CD4-positive, CD25-positive, alpha-beta regulatory T cell (primary cell): ENCODE results near the gene ANKRD44. TPM values are rescaled to one million over a fixed set of nuclear protein-coding genes. Genes with fewer than 3 reads are reported as not detected.

Experiments used
- ATAC-seq, 2 donors: fragments of 150-1000 bp; cut with Tn5 transposase; one replicate each; pipeline ENCODE4 v1.10.0; 2021; ENCODE audit warnings: low read depth in 2 of 2, moderate number of reproducible peaks in 2 of 2, moderate library complexity in 1 of 2
- DNase-seq, 3 donors: peaks; one replicate each; pipeline versions ENCODE4 v3.0.0 to v3.0.0-alpha.2; 2012 to 2022; ENCODE audit warnings: mixed read lengths in 1 of 3
- H3K27ac ChIP-seq: one replicate; pipeline ENCODE4 v1.7.0; 2013; ENCODE audit warnings: mild to moderate bottlenecking, low read length; ENCODE audit not compliant: insufficient read depth, poor library complexity, severe bottlenecking
- H3K27me3 ChIP-seq: one replicate; pipeline ENCODE4 v1.7.0; 2013; ENCODE audit warnings: low read length; ENCODE audit not compliant: control insufficient read depth, insufficient read depth
- H3K36me3 ChIP-seq: one replicate; pipeline ENCODE4 v1.7.0; 2013; ENCODE audit warnings: mild to moderate bottlenecking, low read length, moderate library complexity; ENCODE audit not compliant: control insufficient read depth, insufficient read depth
- H3K4me1 ChIP-seq: 2 replicates; pipeline ENCODE4 v1.7.0; 2013; ENCODE audit warnings: mild to moderate bottlenecking, low read length; ENCODE audit not compliant: insufficient read depth, control insufficient read depth, poor library complexity, severe bottlenecking
- H3K4me3 ChIP-seq: one replicate; pipeline ENCODE4 v1.7.0; 2013; ENCODE audit warnings: low read depth, mild to moderate bottlenecking, low read length, moderate library complexity
- H3K9me3 ChIP-seq, 2 experiments: 1 replicate in 1 of 2; 2 replicates in 1 of 2; pipeline ENCODE4 v1.7.0; 2013; ENCODE audit warnings: low read length in 2 of 2, mild to moderate bottlenecking in 1 of 2, moderate library complexity in 1 of 2; ENCODE audit not compliant: control insufficient read depth in 2 of 2
- H3K27ac Mint-ChIP-seq, 3 donors: one replicate each; pipeline ENCODE4 v1.8.0; 2020 to 2022; ENCODE audit warnings: mild to moderate bottlenecking in 3 of 3, mixed read lengths in 3 of 3, moderate library complexity in 2 of 3
- H3K27me3 Mint-ChIP-seq: one replicate; pipeline ENCODE4 v1.8.0; 2022; ENCODE audit warnings: mild to moderate bottlenecking, mixed read lengths
- H3K36me3 Mint-ChIP-seq: one replicate; pipeline ENCODE4 v1.8.0; 2020; ENCODE audit warnings: mixed read lengths
- H3K4me1 Mint-ChIP-seq, 4 donors: one replicate each; pipeline ENCODE4 v1.8.0; 2020 to 2022; ENCODE audit warnings: mixed read lengths in 4 of 4, mild to moderate bottlenecking in 1 of 4
- H3K4me3 Mint-ChIP-seq, 4 donors: one replicate each; pipeline ENCODE4 v1.8.0; 2020 to 2022; ENCODE audit warnings: mild to moderate bottlenecking in 4 of 4, mixed read lengths in 4 of 4, moderate library complexity in 3 of 4
- H3K9me3 Mint-ChIP-seq, 7 donors: one replicate each; pipeline ENCODE4 v1.8.0; 2020 to 2022; ENCODE audit warnings: mixed read lengths in 7 of 7, mild to moderate bottlenecking in 3 of 7, moderate library complexity in 2 of 7
- polyA plus RNA-seq, 4 donors: library from polyadenylated mRNA; unstranded; fragments of 300-500 nt; fragmentation: Illumina TruSeq; gene quantifications; one replicate each; pipeline ENCODE4 v1.2.3, GENCODE V29; 2021
- total RNA-seq: library from RNA; stranded (reverse); gene quantifications from one replicate; pipeline ENCODE4 v1.2.3, GENCODE V29; 2022

ANKRD44 gene
- total and polyA plus RNA-seq, 5 donors from 2014 or later: 69.6 to 301 (median 85.0) TPM

DNA sequence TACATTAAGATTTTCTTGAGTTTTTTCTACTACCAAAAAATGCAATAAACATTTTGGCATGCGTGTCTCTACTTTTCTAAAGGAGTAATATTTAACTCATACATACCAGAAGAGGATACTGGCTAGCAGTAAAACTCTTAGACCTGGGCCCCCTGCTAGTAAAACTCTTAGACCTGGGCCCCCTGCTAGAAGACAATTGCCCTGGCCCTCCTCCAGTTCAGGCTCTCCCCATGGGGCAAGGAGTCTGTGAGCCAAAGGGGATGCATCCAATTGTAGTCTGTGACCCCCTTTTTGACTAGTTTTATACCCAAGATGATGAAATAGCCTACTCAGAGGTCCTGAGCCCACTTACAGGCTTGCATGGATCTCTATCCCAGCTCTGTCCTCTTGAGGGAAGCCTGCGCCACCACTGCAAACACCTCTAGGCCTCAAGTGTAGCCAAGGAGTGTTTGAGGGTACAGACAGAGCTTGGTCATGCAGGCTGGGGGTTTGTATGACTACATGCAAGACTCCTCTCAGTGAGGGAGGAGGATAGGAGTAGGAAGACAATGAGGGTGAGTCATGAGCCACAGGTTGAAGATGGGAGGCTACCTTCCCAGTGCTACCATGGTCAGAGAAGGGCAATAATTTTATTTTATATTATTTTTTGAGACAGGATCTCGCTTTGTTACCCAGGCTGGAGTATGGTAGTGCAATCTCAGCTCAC is 338.9 kb downstream of the ANKRD44 start:
- Histone ChIP-seq H3K27me3 (no peaks in the 10 kb centered on the region), H3K36me3 (no peaks in the 10 kb centered on the region), H3K27ac (no peak overlapping the region), H3K4me1 (no peaks in the 10 kb centered on the region), H3K9me3 (no peaks in the 10 kb centered on the region), H3K4me3 (no peak overlapping the region)
- Mint-ChIP-seq H3K4me3 (no peak overlapping the region), H3K4me1 (peaks cover 0 to 4% (median 2%) of the 10 kb centered on the region in 4 donors), H3K36me3 (peaks cover 3% of the 10 kb centered on the region), H3K27me3 (peaks cover 4% of the 10 kb centered on the region), H3K9me3 (peaks cover 0 to 2% (median 0%) of the 10 kb centered on the region in 7 donors), H3K27ac (no peak overlapping the region)
- no peak for DNase-seq
- no peak for ATAC-seq

DNA sequence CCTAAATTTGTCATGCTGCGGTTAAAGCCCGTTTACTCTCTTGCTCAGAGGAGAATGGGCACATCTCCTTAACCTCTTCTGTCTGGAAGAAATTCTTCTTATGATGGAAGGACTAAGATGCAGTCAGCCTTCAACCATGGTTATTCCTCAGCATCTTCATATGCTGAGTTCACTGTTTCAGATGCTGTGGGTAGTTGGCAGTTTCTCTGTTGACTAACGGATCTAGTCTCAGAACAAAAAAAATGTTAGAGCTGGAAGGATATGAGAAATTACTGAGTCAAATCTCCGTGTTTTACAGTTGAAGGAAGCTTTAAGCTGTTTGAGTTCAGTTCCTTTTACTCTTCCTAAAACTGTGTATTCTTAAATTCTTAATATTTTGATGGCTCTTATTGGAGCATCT is 340.5 kb downstream of the ANKRD44 start:
- Histone ChIP-seq H3K27ac (no peak overlapping the region), H3K4me3 (no peak overlapping the region), H3K36me3 (no peaks in the 10 kb centered on the region), H3K27me3 (no peaks in the 10 kb centered on the region), H3K9me3 (no peaks in the 10 kb centered on the region), H3K4me1 (no peaks in the 10 kb centered on the region)
- H3K27ac Mint-ChIP-seq: no peak overlapping the region
- peaks cover 0 to 4% (median 1%) of the 10 kb centered on the region in 4 donors for H3K4me1 Mint-ChIP-seq
- DNase-seq (no peak), ATAC-seq (no peak)
- H3K27me3 Mint-ChIP-seq: peaks cover 4% of the 10 kb centered on the region
- H3K9me3 Mint-ChIP-seq: peaks cover 0 to under 1% (median 0%) of the 10 kb centered on the region in 7 donors
- no peak overlapping the region for H3K4me3 Mint-ChIP-seq
- H3K36me3 Mint-ChIP-seq: peaks cover 3% of the 10 kb centered on the region

DNA sequence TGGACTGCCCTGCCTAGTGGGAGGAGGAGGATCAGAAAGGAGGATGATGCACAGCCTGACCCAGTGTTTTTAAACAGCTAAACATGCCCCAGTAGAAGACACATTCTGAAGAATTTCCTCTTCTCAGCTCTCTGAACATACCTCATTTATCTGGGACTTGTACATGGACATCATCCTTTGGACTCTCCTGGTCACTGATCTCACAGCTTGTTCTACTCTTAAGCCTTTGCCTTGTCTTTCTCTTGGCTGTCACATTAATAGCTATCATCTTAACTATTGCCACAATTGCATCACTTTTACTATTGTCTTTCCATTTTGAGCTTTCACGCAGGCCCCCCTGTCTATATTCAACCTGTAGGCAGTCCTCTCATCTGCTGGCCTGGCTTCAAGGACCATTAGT is 342.1 kb downstream of the ANKRD44 start:
- no peak overlapping the region for H3K4me3 Mint-ChIP-seq
- no peaks in the 10 kb centered on the region for H3K9me3 ChIP-seq

DNA sequence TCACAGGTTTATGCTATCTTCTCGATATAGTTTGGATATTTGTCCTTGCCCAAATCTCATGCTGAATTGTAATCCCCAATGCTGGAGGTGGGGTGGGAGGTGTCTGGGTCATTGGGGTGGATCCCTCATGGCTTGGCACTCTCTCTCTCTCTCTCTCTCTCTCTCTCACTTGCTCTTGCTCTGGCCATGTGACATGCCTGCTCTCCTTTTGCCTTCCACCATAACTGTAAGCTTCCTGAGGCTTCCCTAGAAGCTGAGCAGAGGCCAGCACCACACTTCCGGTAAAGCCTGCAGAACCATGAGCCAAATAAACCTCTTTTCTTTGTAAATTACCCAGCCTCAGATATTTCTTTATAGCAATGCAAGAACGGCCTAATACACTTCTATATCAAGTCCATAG is 342.8 kb downstream of the ANKRD44 start:
- no peaks in the 10 kb centered on the region for H3K4me1 ChIP-seq

More for the DNA sequence above, 342.1 kb downstream of the ANKRD44 start:
- peaks cover 4% of the 10 kb centered on the region for H3K27me3 Mint-ChIP-seq
- ATAC-seq (no peak), DNase-seq (no peak)
- Histone ChIP-seq H3K4me3 (no peak overlapping the region), H3K36me3 (no peaks in the 10 kb centered on the region), H3K27me3 (no peaks in the 10 kb centered on the region), H3K4me1 (no peaks in the 10 kb centered on the region), H3K27ac (no peak overlapping the region)
- H3K27ac Mint-ChIP-seq: no peak overlapping the region
- H3K4me1 Mint-ChIP-seq: peaks cover 0 to 4% (median 0%) of the 10 kb centered on the region in 4 donors
- H3K36me3 Mint-ChIP-seq: peaks cover 3% of the 10 kb centered on the region
- no peaks in the 10 kb centered on the region for H3K9me3 Mint-ChIP-seq

GRCh38 chr2:196967116-196967515 is 343.5 kb downstream of the ANKRD44 start:
- peaks cover 4% of the 10 kb centered on the region for H3K27me3 Mint-ChIP-seq
- Histone ChIP-seq H3K4me3 (no peak overlapping the region), H3K4me1 (no peaks in the 10 kb centered on the region), H3K36me3 (no peaks in the 10 kb centered on the region), H3K27ac (no peak overlapping the region), H3K27me3 (no peaks in the 10 kb centered on the region), H3K9me3 (no peaks in the 10 kb centered on the region)
- peaks cover 0 to 12% (median 0%) of the 10 kb centered on the region in 4 donors for H3K4me1 Mint-ChIP-seq
- no peak for DNase-seq
- peaks cover 3% of the 10 kb centered on the region for H3K36me3 Mint-ChIP-seq
- H3K27ac Mint-ChIP-seq: no peak overlapping the region
- no peaks in the 10 kb centered on the region for H3K9me3 Mint-ChIP-seq
- H3K4me3 Mint-ChIP-seq: no peak overlapping the region
- no peak for ATAC-seq

More for the DNA sequence above, 342.8 kb downstream of the ANKRD44 start:
- Histone ChIP-seq H3K9me3 (no peaks in the 10 kb centered on the region), H3K4me3 (no peak overlapping the region), H3K36me3 (no peaks in the 10 kb centered on the region), H3K27ac (no peak overlapping the region), H3K27me3 (no peaks in the 10 kb centered on the region)
- Mint-ChIP-seq H3K27me3 (peaks cover 4% of the 10 kb centered on the region), H3K4me1 (peaks cover 0 to 7% (median 0%) of the 10 kb centered on the region in 4 donors), H3K9me3 (no peaks in the 10 kb centered on the region), H3K27ac (no peak overlapping the region), H3K4me3 (no peak overlapping the region), H3K36me3 (peaks cover 3% of the 10 kb centered on the region)
- no peak for DNase-seq
- ATAC-seq: no peak

DNA sequence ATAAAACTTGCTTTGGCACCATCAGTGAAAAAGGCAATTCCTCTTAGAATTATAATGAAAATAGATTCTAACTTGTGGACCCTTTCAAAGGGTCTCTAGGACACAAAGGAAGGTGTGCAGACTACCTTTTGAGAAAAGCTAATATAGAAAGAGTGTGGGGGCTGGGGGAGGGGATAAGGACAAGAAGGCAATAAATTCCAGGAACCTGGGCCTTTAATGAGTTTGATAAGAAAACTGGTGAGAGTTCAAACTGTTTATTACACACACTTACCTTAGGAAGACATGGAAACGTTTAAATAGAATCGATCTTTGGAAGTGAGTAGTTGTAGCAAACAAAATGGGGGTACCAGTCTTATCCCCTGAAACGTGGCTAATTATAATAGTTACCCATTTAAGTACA is 344.5 kb downstream of the ANKRD44 start:
- peaks cover 4% of the 10 kb centered on the region for H3K27me3 Mint-ChIP-seq
- peaks cover 0 to 12% (median 5%) of the 10 kb centered on the region in 4 donors for H3K4me1 Mint-ChIP-seq
- no peaks in the 10 kb centered on the region for H3K9me3 Mint-ChIP-seq
- Histone ChIP-seq H3K9me3 (no peaks in the 10 kb centered on the region), H3K27ac (no peak overlapping the region), H3K4me3 (no peak overlapping the region), H3K4me1 (no peaks in the 10 kb centered on the region), H3K36me3 (no peaks in the 10 kb centered on the region), H3K27me3 (no peaks in the 10 kb centered on the region)
- DNase-seq (no peak), ATAC-seq (no peak)
- no peak overlapping the region for H3K27ac Mint-ChIP-seq
- H3K36me3 Mint-ChIP-seq: peaks cover 3% of the 10 kb centered on the region
- H3K4me3 Mint-ChIP-seq: no peak overlapping the region

DNA sequence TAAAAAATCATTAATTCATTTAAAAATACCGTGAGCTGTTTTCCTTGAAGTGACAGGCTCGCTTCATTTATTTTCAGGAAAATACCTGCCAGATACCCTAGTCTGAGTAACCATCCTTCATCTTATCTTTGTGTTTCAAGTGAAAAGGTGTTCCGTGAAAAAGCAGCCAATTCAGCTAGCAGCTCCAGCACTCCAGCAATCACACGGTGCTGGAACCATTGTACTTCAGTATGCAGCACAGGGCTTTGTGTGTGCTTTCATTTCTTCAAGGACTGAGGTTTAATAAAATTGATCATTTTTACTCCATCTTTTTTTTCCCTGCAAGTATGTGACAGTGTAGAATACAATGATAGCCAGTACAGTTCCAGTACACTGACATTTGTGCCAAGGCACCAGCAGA is 344.9 kb downstream of the ANKRD44 start:
- DNase-seq (no peak), ATAC-seq (no peak)
- H3K27me3 ChIP-seq: no peaks in the 10 kb centered on the region
- Mint-ChIP-seq H3K27me3 (peaks cover 4% of the 10 kb centered on the region), H3K4me1 (peaks cover 0 to 12% (median 5%) of the 10 kb centered on the region in 4 donors), H3K4me3 (no peak overlapping the region), H3K27ac (no peak overlapping the region), H3K36me3 (peaks cover 3% of the 10 kb centered on the region), H3K9me3 (no peaks in the 10 kb centered on the region)
- H3K4me3 ChIP-seq: no peak overlapping the region
- no peaks in the 10 kb centered on the region for H3K36me3 ChIP-seq
- no peaks in the 10 kb centered on the region for H3K9me3 ChIP-seq
- H3K27ac ChIP-seq: no peak overlapping the region
- no peaks in the 10 kb centered on the region for H3K4me1 ChIP-seq

DNA sequence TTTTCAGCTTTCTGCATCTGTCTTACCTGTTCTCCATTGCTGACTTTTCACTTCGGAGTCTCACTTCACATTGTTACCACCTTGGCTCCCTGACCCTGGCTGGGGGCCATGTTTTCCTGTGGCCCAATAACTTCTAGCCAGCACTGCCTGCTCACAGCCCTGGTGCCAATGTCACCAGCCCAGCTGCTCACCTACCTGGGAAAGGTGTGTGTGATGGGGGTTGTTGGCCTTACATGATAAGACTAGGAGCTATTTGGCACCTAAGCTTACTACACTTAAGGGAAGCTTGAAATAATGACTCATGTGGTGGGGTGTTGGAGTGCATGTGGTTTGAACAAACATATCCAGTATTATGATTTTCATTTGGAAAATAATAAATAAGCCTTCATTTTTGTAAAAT is 346.6 kb downstream of the ANKRD44 start:
- H3K9me3 Mint-ChIP-seq: no peaks in the 10 kb centered on the region
- ATAC-seq: no peak

More for the DNA sequence above, 346.6 kb downstream of the ANKRD44 start:
- Mint-ChIP-seq H3K36me3 (peaks cover 3% of the 10 kb centered on the region), H3K27me3 (peaks cover 4% of the 10 kb centered on the region), H3K4me1 (peaks cover 0 to 8% (median 5%) of the 10 kb centered on the region in 4 donors), H3K27ac (peak overlapping the region in 2 of 3 donors; percentile 69 to 88), H3K4me3 (no peak overlapping the region)
- H3K36me3 ChIP-seq: no peaks in the 10 kb centered on the region
- no peaks in the 10 kb centered on the region for H3K27me3 ChIP-seq
- no peaks in the 10 kb centered on the region for H3K9me3 ChIP-seq
- no peaks in the 10 kb centered on the region for H3K4me1 ChIP-seq
- H3K4me3 ChIP-seq: no peak overlapping the region
- no peak for DNase-seq
- no peak overlapping the region for H3K27ac ChIP-seq
